ENCODE results near the gene PRICKLE1. TPM values are rescaled to one million over a fixed set of nuclear protein-coding genes. Genes with fewer than 3 reads are reported as not detected.

Gene PRICKLE1
- total and polyA plus RNA-seq, 2 of the 13 experiments (the other 11 are each of a cell fraction or from before 2014, with no cell fraction given), result not detected

DNA sequence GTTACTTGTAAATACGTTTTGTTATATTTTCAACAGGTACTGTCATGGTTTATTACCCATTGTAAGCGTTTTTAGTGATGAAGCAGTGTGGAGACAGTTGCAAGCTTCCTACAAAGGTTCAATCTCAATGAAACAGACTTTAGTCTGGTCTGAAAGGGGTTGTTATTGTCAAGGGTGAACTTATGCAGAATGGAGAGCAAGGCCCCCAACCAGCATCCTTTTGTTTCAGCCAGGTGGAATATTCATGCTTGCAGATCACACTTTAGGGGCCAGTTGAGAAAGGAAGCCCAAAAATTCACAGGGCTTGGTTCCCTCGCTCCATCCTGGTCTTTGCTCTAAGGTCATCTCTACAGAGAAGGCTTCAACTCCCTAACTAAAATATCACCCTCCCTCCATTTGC lies 103.7 kb downstream of the PRICKLE1 start (continued):
- no peak for TF ChIP-seq FOXK1 (CRISPR knock-in tag; IDR thresholded peaks at IDR 0.05; ENCODE audit: borderline replicate concordance, low read depth)
- no peak for TF ChIP-seq HNRNPH1 (optimal IDR thresholded peaks at IDR 0.05; ENCODE audit: low read depth, low read length)
- TF ChIP-seq ZNF160 (CRISPR knock-in tag; IDR thresholded peaks at IDR 0.05), result no peak
- TF ChIP-seq DR1 (CRISPR knock-in tag; IDR thresholded peaks at IDR 0.05), result no peak

DNA sequence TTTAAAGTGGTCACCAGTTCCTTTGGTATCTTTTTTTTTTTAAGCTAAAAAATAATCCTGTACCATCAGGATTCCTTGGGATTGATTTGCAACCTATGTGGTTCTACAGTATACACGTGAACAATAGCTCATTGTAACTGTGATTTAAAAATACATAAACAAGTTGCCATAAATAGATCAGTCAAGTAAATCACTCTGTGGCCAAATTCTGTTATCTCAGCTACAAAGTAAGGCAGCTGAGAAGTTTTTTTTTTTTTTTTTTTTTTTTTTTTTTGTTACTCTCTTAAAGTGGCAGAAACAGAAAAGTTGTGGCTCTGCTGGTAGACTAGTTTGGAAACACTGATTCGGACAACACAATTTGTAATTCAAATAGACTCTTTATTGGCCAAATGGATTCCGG lies 104.5 kb downstream of the PRICKLE1 start:
- DNase-seq (ENCODE audit: low spot score), result no peak
- WGBS (ENCODE audit: low lambda C conversion rate), result 48% methylated on average over 3 of the region's 3 CpGs
- TF ChIP-seq ZHX1 (CRISPR knock-in tag; IDR thresholded peaks at IDR 0.05; ENCODE audit: low read depth), result no peak
- TF ChIP-seq TMF1 (CRISPR knock-in tag; IDR thresholded peaks at IDR 0.05; ENCODE audit: low read depth), result no peak
- TF ChIP-seq REPIN1 (CRISPR knock-in tag; IDR thresholded peaks at IDR 0.05; ENCODE audit: borderline replicate concordance, low read depth), result no peak
- TF ChIP-seq ZNF20 (CRISPR knock-in tag; IDR thresholded peaks at IDR 0.05), result no peak
- TF ChIP-seq MIER3 (CRISPR knock-in tag; IDR thresholded peaks at IDR 0.05; ENCODE audit: borderline replicate concordance), result no peak
- ChIA-PET CTCF (ENCODE audit: low intra/inter-chr PET ratio, low total read pairs) (no interaction called here), POLR2A (no interaction called here)
- peaks cover 7% of the 10 kb centered on the region for H3K4me1 ChIP-seq (ENCODE audit: insufficient read depth, low read length)
- BruUV-seq (replicated peaks), result no TSS peak
- ATAC-seq, result no peak
- no peak overlapping the region for H3K27ac ChIP-seq (ENCODE audit: extremely low read length, insufficient read depth, low read length)
- H3K4me2 ChIP-seq (ENCODE audit: low read depth, low read length), result no peak overlapping the region
- H3K9ac ChIP-seq (ENCODE audit: insufficient read depth, low read depth, low read length), result no peak overlapping the region
- H3K79me2 ChIP-seq (ENCODE audit: insufficient read depth, low read length), result no peaks in the 10 kb centered on the region
- no peak overlapping the region for H2AFZ ChIP-seq (ENCODE audit: low read length)
- H4K20me1 ChIP-seq (ENCODE audit: insufficient read depth, low read length), result no peaks in the 10 kb centered on the region
- H3K36me3 ChIP-seq (replicated peaks in 1 of 2; ENCODE audit: control insufficient read depth in 1 of 2, insufficient read depth in 2 of 2, low read length in 2 of 2), result no peaks in the 10 kb centered on the region
- in situ Hi-C loops (cut with HindIII; ENCODE audit: extremely low pct_ligation_motif_present, low pct_unique_long_range_greater_than_20kb), result loop anchor here (5.0 to 25.0 kb wide), 2 partner anchors 82 to 852 kb away; no protein-coding TSS in a partner anchor
- no peaks in the 10 kb centered on the region for H3K9me3 ChIP-seq (ENCODE audit: low read length)
- no peak for FAIRE-seq
- H3K4me3 ChIP-seq (replicated peaks in 1 of 3; ENCODE audit: insufficient read depth in 1 of 3, low read depth in 2 of 3, low read length in 3 of 3), result no peak overlapping the region
- H3K27me3 ChIP-seq (ENCODE audit: control insufficient read depth in 1 of 2, insufficient read depth in 2 of 2, low read length in 2 of 2), result peaks cover 0 to 44% of the 10 kb centered on the region in 2 experiments; a peak in 4 of 5 replicates
- intact Hi-C loops (cut with micrococcal nuclease; ENCODE audit: unreplicated experiment), result no loop called here
